H9 (cell line): Measurements from ENCODE around the gene PDLIM7. TPM values are rescaled to one million over a fixed set of nuclear protein-coding genes. Genes with fewer than 3 reads are reported as not detected.

Experiments used
- DNase-seq: peaks from one replicate; pipeline ENCODE4 v3.0.0-alpha.2; 2017
- H2AFZ ChIP-seq: one replicate; pipeline ENCODE4 v1.6.1; 2013; ENCODE audit warnings: mild to moderate bottlenecking, low read length, control low read depth, moderate library complexity
- H2AK5ac ChIP-seq: 2 replicates; pipeline ENCODE4 v1.6.1; 2013; ENCODE audit warnings: low read length, control low read depth, mixed read lengths; ENCODE audit not compliant: insufficient read length
- H2BK120ac ChIP-seq: one replicate; pipeline ENCODE4 v1.6.1; 2013; ENCODE audit warnings: low read depth, mild to moderate bottlenecking, low read length, control low read depth, inconsistent platforms; ENCODE audit not compliant: poor library complexity, severe bottlenecking
- H2BK12ac ChIP-seq: 2 replicates; pipeline ENCODE4 v1.6.1; 2013; ENCODE audit warnings: low read length, control low read depth, mixed read lengths, low read depth; ENCODE audit not compliant: insufficient read length
- H2BK15ac ChIP-seq: 2 replicates; pipeline ENCODE4 v1.6.1; 2013; ENCODE audit warnings: low read depth, low read length, control low read depth
- H2BK20ac ChIP-seq: one replicate; pipeline ENCODE4 v1.6.1; 2013; ENCODE audit warnings: low read depth, mild to moderate bottlenecking, low read length, control low read depth, inconsistent platforms; ENCODE audit not compliant: poor library complexity, severe bottlenecking
- H2BK5ac ChIP-seq: 2 replicates; pipeline ENCODE4 v1.6.1; 2013; ENCODE audit warnings: low read length, control low read depth, mixed read lengths; ENCODE audit not compliant: insufficient read length
- H3K14ac ChIP-seq: 2 replicates; pipeline ENCODE4 v1.6.1; 2013; ENCODE audit warnings: low read length, control low read depth; ENCODE audit not compliant: insufficient read depth
- H3K18ac ChIP-seq: 2 replicates; pipeline ENCODE4 v1.6.1; 2013; ENCODE audit warnings: low read depth, mild to moderate bottlenecking, mixed read lengths, low read length, control low read depth; ENCODE audit not compliant: insufficient read length
- H3K23ac ChIP-seq: 2 replicates; pipeline ENCODE4 v1.6.1; 2013; ENCODE audit warnings: low read length, control low read depth, mixed read lengths, low read depth; ENCODE audit not compliant: insufficient read length
- H3K23me2 ChIP-seq: 2 replicates; pipeline ENCODE4 v1.6.1; 2013; ENCODE audit warnings: low read depth, mild to moderate bottlenecking, mixed read lengths, low read length, control low read depth; ENCODE audit not compliant: insufficient read length, poor library complexity, severe bottlenecking
- H3K27ac ChIP-seq: 2 replicates; pipeline ENCODE4 v1.5.1; 2013; ENCODE audit warnings: low read length, control low read depth, mixed read lengths, low read depth; ENCODE audit not compliant: insufficient read length
- H3K27me3 ChIP-seq: 2 replicates; pipeline ENCODE4 v1.6.1; 2013; ENCODE audit warnings: low read length, control low read depth, inconsistent platforms; ENCODE audit not compliant: insufficient read depth
- H3K4ac ChIP-seq: 2 replicates; pipeline ENCODE4 v1.6.1; 2013; ENCODE audit warnings: low read depth, mild to moderate bottlenecking, control low read depth, inconsistent platforms, low read length, moderate library complexity
- H3K4me1 ChIP-seq: 2 replicates; pipeline ENCODE4 v1.6.1; 2013; ENCODE audit warnings: low read length, control low read depth, inconsistent platforms; ENCODE audit not compliant: insufficient read depth
- H3K4me2 ChIP-seq: 2 replicates; pipeline ENCODE4 v1.6.1; 2013; ENCODE audit warnings: low read length, control low read depth, mixed read lengths; ENCODE audit not compliant: insufficient read length, insufficient read depth
- H3K56ac ChIP-seq: 2 replicates; pipeline ENCODE4 v1.6.1; 2013; ENCODE audit warnings: low read depth, mild to moderate bottlenecking, mixed read lengths, low read length, control low read depth; ENCODE audit not compliant: insufficient read length
- H3K79me1 ChIP-seq: 2 replicates; pipeline ENCODE4 v1.6.1; 2013; ENCODE audit warnings: low read depth, mild to moderate bottlenecking, moderate library complexity, low read length, control low read depth, inconsistent platforms; ENCODE audit not compliant: insufficient read depth, poor library complexity, severe bottlenecking
- H3K79me2 ChIP-seq: 2 replicates; pipeline ENCODE4 v1.6.1; 2013; ENCODE audit warnings: low read length, control low read depth, inconsistent platforms; ENCODE audit not compliant: insufficient read depth
- H3K9ac ChIP-seq: 2 replicates; pipeline ENCODE4 v1.6.1; 2013; ENCODE audit warnings: low read length, control low read depth, mixed read lengths; ENCODE audit not compliant: insufficient read length; ENCODE audit errors: extremely low read depth
- H3K9me3 ChIP-seq: one replicate; pipeline ENCODE4 v1.6.1; 2013; ENCODE audit warnings: low read depth, low read length, inconsistent platforms; ENCODE audit not compliant: control insufficient read depth
- H3T11ph ChIP-seq: one replicate; pipeline ENCODE4 v1.6.1; 2013; ENCODE audit warnings: mild to moderate bottlenecking, low read length, control low read depth, inconsistent platforms
- H4K20me1 ChIP-seq: one replicate; pipeline ENCODE4 v1.6.1; 2013; ENCODE audit not compliant: control insufficient read depth, insufficient read length, insufficient read depth
- H4K5ac ChIP-seq: 2 replicates; pipeline ENCODE4 v1.6.1; 2013; ENCODE audit warnings: low read depth, mild to moderate bottlenecking, mixed read lengths, low read length, control low read depth; ENCODE audit not compliant: insufficient read length
- H4K8ac ChIP-seq: replicated peaks from 2 replicates; pipeline ENCODE4 v1.6.1; 2013; ENCODE audit warnings: low read length, control low read depth, mixed read lengths, low read depth; ENCODE audit not compliant: insufficient read length
- H4K91ac ChIP-seq: 2 replicates; pipeline ENCODE4 v1.6.1; 2013; ENCODE audit warnings: low read depth, mild to moderate bottlenecking, moderate library complexity, mixed read lengths, low read length, control low read depth; ENCODE audit not compliant: insufficient read length
- H3K27ac Mint-ChIP-seq, 3 experiments: 2 replicates in 2 of 3; 3 replicates in 1 of 3; pipeline ENCODE4 v1.8.0; 2020 to 2021; ENCODE audit warnings: mixed read lengths in 3 of 3, mild to moderate bottlenecking in 1 of 3, moderate library complexity in 1 of 3
- H3K27me3 Mint-ChIP-seq: 2 replicates; pipeline ENCODE4 v1.8.0; 2021; ENCODE audit warnings: low read depth, mild to moderate bottlenecking, moderate library complexity, mixed read lengths
- H3K36me3 Mint-ChIP-seq, 3 experiments: 2 replicates in 2 of 3; 3 replicates in 1 of 3; pipeline ENCODE4 v1.8.0; 2020 to 2021; ENCODE audit warnings: low read depth in 3 of 3, mixed read lengths in 3 of 3; ENCODE audit not compliant: insufficient read depth in 1 of 3
- H3K4me1 Mint-ChIP-seq, 2 experiments: 2 replicates each; pipeline ENCODE4 v1.8.0; 2020; ENCODE audit warnings: mixed read lengths in 2 of 2
- H3K4me3 Mint-ChIP-seq, 2 experiments: 2 replicates in 1 of 2; 3 replicates in 1 of 2; pipeline ENCODE4 v1.8.0; 2020 to 2021; ENCODE audit warnings: mild to moderate bottlenecking in 2 of 2, mixed read lengths in 2 of 2, moderate library complexity in 1 of 2
- H3K9me3 Mint-ChIP-seq, 2 experiments: 2 replicates in 1 of 2; 3 replicates in 1 of 2; pipeline ENCODE4 v1.8.0; 2020; ENCODE audit warnings: mild to moderate bottlenecking in 2 of 2, mixed read lengths in 2 of 2, moderate library complexity in 1 of 2
- WGBS: extraction: QIAGEN DNeasy Blood & Tissue Kit; methylation state at CpG from one replicate; pipeline ENCODE4 v1.1.7; 2013; ENCODE audit warnings: missing lambda C conversion rate, low lambda C conversion rate, mixed read lengths; ENCODE audit not compliant: insufficient read length; ENCODE audit errors: extremely low coverage; 5-methylcytosine and 5-hydroxymethylcytosine counted together
- total RNA-seq: library from RNA; stranded (reverse); gene quantifications from 2 replicates; pipeline ENCODE4 v1.2.1, GENCODE V29; 2021
- TF ChIP-seq, protein P1 (sequence below): fragments of 200-600 bp; sonication (generic); conservative IDR thresholded peaks from 3 replicates; pipeline ENCODE4 v1.8.0; 2021; ENCODE audit warnings: antibody characterized with exemption, mild to moderate bottlenecking

Gene PDLIM7
- total RNA-seq, 1 experiment from 2014 or later: 137 TPM

DNA sequence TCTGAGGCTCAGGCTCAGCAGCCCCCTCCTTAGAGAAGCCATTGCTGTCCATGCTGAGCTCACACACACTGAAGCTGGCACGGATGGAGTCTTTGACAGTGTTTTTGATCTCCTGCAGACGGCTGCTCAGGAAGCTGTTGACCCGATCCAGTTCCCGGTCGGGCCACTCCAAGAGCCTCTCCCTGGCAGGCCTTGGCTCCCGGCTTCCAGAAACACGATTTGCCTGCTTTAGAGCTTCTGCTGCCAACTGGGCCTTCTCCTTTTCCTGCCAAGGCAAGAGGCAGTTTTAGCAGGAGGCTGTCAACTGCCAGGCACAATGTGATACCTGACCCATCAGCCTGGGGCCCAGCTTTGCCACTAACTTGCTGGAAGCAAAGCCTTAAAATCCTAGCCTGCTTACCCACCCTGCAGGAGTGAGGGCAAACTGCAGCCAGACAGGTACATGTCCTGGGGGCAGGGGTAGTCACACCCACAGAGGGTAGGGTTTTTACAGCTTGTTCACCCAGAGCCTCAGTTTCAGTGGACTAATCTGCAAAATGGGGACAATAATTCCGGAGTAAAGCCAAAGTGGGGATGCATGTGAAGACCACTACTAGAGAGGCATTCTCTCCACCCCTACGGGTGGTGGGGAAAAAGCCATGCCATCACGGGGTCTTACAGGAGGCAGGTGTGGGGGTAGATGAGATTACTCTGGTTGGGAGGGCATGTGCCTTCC, 27.7 kb upstream of the PDLIM7 start:
- Histone ChIP-seq H2BK12ac (no peak overlapping the region), H3K79me1 (no peaks in the 10 kb centered on the region), H3K4ac (no peak overlapping the region), H4K91ac (no peak overlapping the region), H3K18ac (no peak overlapping the region), H3K14ac (no peak overlapping the region), H3K4me1 (no peaks in the 10 kb centered on the region), H2BK15ac (no peak overlapping the region), H2AK5ac (no peak overlapping the region), H2BK5ac (no peak overlapping the region), H4K20me1 (no peaks in the 10 kb centered on the region), H4K8ac (no peak overlapping the region), H3K9ac (no peak overlapping the region), H3T11ph (no peak overlapping the region), H3K4me2 (no peak overlapping the region), H2BK120ac (no peak overlapping the region), H2AFZ (no peak overlapping the region), H3K23ac (no peak overlapping the region), H3K27ac (no peak overlapping the region), H2BK20ac (no peak overlapping the region), H3K79me2 (no peaks in the 10 kb centered on the region), H4K5ac (no peak overlapping the region), H3K23me2 (no peaks in the 10 kb centered on the region), H3K9me3 (no peaks in the 10 kb centered on the region), H3K56ac (no peak overlapping the region), H3K27me3 (no peaks in the 10 kb centered on the region)
- Mint-ChIP-seq H3K27ac (no peak overlapping the region; a peak in 1 of 7 replicates), H3K4me3 (no peak overlapping the region), H3K36me3 (peaks cover 21 to 37% (median 36%) of the 10 kb centered on the region in 3 experiments; a peak in 6 of 7 replicates), H3K4me1 (no peaks in the 10 kb centered on the region), H3K9me3 (no peaks in the 10 kb centered on the region; a peak in 1 of 5 replicates), H3K27me3 (no peaks in the 10 kb centered on the region)
- no CpG with 5 or more reads among the region's 10 CpGs for WGBS
- no peak for DNase-seq
- TF ChIP-seq, protein P1, sequence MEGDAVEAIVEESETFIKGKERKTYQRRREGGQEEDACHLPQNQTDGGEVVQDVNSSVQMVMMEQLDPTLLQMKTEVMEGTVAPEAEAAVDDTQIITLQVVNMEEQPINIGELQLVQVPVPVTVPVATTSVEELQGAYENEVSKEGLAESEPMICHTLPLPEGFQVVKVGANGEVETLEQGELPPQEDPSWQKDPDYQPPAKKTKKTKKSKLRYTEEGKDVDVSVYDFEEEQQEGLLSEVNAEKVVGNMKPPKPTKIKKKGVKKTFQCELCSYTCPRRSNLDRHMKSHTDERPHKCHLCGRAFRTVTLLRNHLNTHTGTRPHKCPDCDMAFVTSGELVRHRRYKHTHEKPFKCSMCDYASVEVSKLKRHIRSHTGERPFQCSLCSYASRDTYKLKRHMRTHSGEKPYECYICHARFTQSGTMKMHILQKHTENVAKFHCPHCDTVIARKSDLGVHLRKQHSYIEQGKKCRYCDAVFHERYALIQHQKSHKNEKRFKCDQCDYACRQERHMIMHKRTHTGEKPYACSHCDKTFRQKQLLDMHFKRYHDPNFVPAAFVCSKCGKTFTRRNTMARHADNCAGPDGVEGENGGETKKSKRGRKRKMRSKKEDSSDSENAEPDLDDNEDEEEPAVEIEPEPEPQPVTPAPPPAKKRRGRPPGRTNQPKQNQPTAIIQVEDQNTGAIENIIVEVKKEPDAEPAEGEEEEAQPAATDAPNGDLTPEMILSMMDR: no peak
